Measurements from ENCODE around the gene BCL6.

BCL6 gene

DNA sequence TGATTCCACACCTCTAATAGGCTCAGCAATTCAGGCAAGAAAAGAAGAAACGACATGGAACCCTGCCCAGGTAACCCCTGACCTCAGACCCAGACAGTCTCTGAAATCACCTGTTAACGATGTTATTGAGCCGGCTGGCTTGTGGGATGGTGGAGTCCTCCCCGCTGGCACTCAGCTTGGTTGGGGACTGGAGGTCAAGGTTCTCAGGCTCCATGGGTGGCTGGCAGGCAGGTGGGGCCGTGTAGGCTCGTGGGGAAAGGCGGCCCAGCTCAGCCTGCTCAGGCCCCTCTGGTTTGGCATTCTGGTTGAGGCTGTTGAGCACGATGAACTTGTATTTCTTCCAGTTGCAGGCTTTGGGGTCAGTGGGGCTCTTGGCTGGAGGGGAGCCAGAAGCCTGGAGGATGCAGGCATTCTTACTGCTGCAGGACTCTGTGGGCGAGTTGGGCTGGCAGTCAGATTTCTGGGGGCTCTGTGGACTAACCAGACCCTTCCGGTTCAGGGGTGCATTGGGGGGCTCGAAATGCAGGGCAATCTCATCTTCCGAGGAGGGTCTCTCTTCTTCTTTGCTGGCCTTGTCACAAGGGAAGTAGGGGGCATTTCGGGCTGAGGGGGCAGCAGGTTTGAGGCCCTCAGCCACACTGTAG lies 16.2 kb downstream of the BCL6 start:
- no peak overlapping the region for H3K4me3 ChIP-seq (ENCODE audit: low read length)
- H3K36me3 ChIP-seq (ENCODE audit: control insufficient read depth, insufficient read depth, low read length): peaks cover 36% of the 10 kb centered on the region
- no peak overlapping the region for H3K27ac ChIP-seq (ENCODE audit: low read length)
- no CpG with 5 or more reads among the region's 13 CpGs for WGBS (ENCODE audit: insufficient coverage, insufficient read length)
- H3K27me3 ChIP-seq (ENCODE audit: control insufficient read depth, insufficient read depth, low read length): no peaks in the 10 kb centered on the region
- DNase-seq (ENCODE audit: low read depth, low spot score): no peak
- H3K4me1 ChIP-seq (ENCODE audit: control insufficient read depth, insufficient read depth, low read length): no peaks in the 10 kb centered on the region
- no peaks in the 10 kb centered on the region for H3K9me3 ChIP-seq (ENCODE audit: control insufficient read depth, insufficient read depth, low read length)

DNA sequence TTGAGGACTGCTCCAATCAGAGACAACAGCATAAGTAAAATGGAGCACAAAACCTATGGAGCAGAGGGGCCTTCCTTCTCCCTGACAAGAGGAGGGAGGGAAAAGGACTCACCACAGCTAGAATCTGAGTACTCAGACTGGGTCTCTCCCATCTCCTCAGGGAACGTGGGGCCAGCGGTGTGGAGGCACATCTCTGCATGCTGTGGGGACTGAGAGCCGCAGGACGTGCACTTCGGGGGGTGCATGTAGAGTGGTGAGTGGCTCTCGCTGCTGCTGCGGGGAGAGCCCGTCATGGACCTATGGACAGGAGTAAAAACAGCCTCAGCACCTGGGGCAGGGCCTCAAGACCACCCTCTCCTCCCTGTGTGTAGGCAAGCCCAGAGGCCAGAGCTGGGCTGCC lies 17.0 kb downstream of the BCL6 start:
- H3K36me3 ChIP-seq (ENCODE audit: control insufficient read depth, insufficient read depth, low read length): peaks cover 36% of the 10 kb centered on the region

DNA sequence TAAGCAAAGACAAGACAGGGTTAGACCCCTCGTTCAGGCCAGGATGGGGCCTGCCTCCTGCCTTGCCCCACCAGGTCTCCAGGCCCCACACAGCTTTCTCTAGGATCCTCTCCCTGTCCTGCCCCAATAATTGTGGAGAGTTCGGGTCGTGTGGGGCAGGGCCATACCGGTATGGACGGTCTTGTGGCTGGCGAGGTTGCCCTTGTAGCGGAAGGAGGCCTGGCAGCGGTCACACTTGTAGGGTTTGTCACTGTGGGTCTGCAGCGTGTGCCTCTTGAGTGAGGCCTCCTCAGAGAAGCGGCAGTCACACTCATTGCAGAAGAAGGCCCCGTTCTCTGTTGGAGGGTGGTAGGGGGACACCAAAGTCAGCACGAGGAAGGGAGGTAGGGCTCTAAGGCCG lies 18.7 kb downstream of the BCL6 start:
- Histone ChIP-seq H3K27me3 (ENCODE audit: control insufficient read depth, insufficient read depth, low read length) (no peaks in the 10 kb centered on the region), H3K9me3 (ENCODE audit: control insufficient read depth, insufficient read depth, low read length) (no peaks in the 10 kb centered on the region), H3K4me1 (ENCODE audit: control insufficient read depth, insufficient read depth, low read length) (peaks cover 1% of the 10 kb centered on the region; the same call in 1 of the 2 replicates), H3K36me3 (ENCODE audit: control insufficient read depth, insufficient read depth, low read length) (peaks cover 42% of the 10 kb centered on the region), H3K4me3 (ENCODE audit: low read length) (no peak overlapping the region), H3K27ac (ENCODE audit: low read length) (no peak overlapping the region)
- WGBS (ENCODE audit: insufficient coverage, insufficient read length): no CpG with 5 or more reads among the region's 13 CpGs
- DNase-seq (ENCODE audit: low read depth, low spot score): no peak

More for the DNA sequence above, 17.0 kb downstream of the BCL6 start:
- DNase-seq (ENCODE audit: low read depth, low spot score): no peak
- Histone ChIP-seq H3K9me3 (ENCODE audit: control insufficient read depth, insufficient read depth, low read length) (no peaks in the 10 kb centered on the region), H3K27ac (ENCODE audit: low read length) (no peak overlapping the region), H3K4me1 (ENCODE audit: control insufficient read depth, insufficient read depth, low read length) (no peaks in the 10 kb centered on the region), H3K27me3 (ENCODE audit: control insufficient read depth, insufficient read depth, low read length) (no peaks in the 10 kb centered on the region), H3K4me3 (ENCODE audit: low read length) (no peak overlapping the region)
- no CpG with 5 or more reads among the region's 8 CpGs for WGBS (ENCODE audit: insufficient coverage, insufficient read length)

DNA sequence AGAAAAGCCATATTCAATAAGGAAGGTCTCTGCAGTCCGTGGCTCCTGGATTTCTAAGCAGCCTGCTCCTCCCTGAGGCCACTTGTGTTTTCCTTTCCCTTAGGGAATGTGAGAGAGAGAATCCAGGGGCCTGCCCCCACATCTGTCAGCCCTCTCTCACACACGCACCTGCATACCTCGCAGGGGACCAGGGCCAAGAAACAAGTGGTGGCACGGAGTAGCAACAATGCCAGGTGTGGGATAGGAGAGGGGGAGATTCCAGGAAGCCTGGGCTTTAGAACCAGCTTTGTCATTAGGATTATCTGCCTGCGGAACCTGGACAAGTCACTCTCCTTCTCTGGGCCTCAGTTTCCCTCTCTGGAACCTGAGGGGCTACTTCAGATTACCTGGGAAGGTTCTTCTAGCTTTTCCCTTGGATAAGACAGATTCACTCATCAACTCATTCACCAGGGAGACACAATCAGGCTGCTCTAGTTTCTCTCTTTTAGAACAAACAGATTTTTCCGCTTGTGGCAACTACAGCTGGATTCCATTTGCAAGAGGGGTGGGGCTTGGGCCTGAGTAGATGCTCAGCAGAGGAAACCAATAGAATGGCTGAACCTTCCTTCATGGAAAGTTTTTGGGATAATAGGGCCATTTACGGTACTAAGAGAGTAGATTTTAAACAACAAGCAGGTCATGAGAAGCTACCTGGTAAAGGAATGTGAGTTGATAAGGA lies 19.5 kb downstream of the BCL6 start:
- no peaks in the 10 kb centered on the region for H3K9me3 ChIP-seq (ENCODE audit: control insufficient read depth, insufficient read depth, low read length)
- H3K36me3 ChIP-seq (ENCODE audit: control insufficient read depth, insufficient read depth, low read length): peaks cover 41% of the 10 kb centered on the region
- H3K27ac ChIP-seq (ENCODE audit: low read length): no peak overlapping the region
- H3K4me1 ChIP-seq (ENCODE audit: control insufficient read depth, insufficient read depth, low read length): peaks cover 1% of the 10 kb centered on the region; the same call in 1 of the 2 replicates
- H3K4me3 ChIP-seq (ENCODE audit: low read length): no peak overlapping the region
- no peak for DNase-seq (ENCODE audit: low read depth, low spot score)
- WGBS (ENCODE audit: insufficient coverage, insufficient read length): no CpG with 5 or more reads among the region's 7 CpGs
- H3K27me3 ChIP-seq (ENCODE audit: control insufficient read depth, insufficient read depth, low read length): no peaks in the 10 kb centered on the region

DNA sequence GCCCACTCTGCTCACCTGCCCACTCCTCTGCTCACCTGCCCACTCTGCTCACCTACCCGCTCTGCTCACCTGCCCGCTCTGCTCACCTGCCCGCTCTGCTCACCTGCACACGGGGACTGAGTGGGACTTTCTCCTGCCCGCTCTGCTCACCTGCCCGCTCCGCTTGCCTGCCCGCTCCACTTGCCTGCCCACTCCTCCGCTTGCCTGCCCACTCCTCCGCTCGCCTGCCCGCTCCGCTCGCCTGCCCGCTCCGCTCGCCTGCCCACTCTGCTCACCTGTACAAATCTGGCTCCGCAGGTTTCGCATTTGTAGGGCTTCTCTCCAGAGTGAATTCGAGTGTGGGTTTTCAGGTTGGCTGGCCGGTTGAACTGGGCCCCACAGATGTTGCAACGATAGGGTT lies 20.0 kb downstream of the BCL6 start:
- no CpG with 5 or more reads among the region's 22 CpGs for WGBS (ENCODE audit: insufficient coverage, insufficient read length)

DNA sequence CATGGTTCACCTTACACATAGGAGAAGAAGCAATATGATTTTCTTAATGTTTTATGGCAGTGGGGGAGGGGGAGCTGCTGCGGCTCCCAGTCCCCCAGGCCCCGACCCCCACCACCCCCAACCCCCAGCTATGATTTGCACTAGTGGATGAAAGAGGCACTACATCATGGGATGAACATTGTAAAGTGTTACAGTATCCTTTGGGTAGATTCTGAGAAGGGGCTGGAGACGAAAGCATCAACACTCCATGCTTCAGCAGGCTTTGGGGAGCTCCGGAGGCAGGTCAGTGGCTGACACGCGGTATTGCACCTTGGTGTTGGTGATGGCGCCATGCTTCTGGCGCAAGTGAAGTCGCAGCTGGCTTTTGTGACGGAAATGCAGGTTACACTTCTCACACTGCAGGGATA lies 23.1 kb downstream of the BCL6 start:
- Histone ChIP-seq H3K27ac (ENCODE audit: low read length) (no peak overlapping the region), H3K36me3 (ENCODE audit: control insufficient read depth, insufficient read depth, low read length) (peaks cover 21% of the 10 kb centered on the region), H3K4me1 (ENCODE audit: control insufficient read depth, insufficient read depth, low read length) (peaks cover 4% of the 10 kb centered on the region), H3K9me3 (ENCODE audit: control insufficient read depth, insufficient read depth, low read length) (no peaks in the 10 kb centered on the region), H3K27me3 (ENCODE audit: control insufficient read depth, insufficient read depth, low read length) (no peaks in the 10 kb centered on the region), H3K4me3 (ENCODE audit: low read length) (no peak overlapping the region)
- DNase-seq (ENCODE audit: low read depth, low spot score): no peak
- no CpG with 5 or more reads among the region's 10 CpGs for WGBS (ENCODE audit: insufficient coverage, insufficient read length)

More for the DNA sequence above, 20.0 kb downstream of the BCL6 start:
- H3K4me3 ChIP-seq (ENCODE audit: low read length): no peak overlapping the region
- no peak overlapping the region for H3K27ac ChIP-seq (ENCODE audit: low read length)
- peaks cover 1% of the 10 kb centered on the region; the same call in 1 of the 2 replicates for H3K4me1 ChIP-seq (ENCODE audit: control insufficient read depth, insufficient read depth, low read length)
- no peaks in the 10 kb centered on the region for H3K9me3 ChIP-seq (ENCODE audit: control insufficient read depth, insufficient read depth, low read length)
- no peaks in the 10 kb centered on the region for H3K27me3 ChIP-seq (ENCODE audit: control insufficient read depth, insufficient read depth, low read length)
- DNase-seq (ENCODE audit: low read depth, low spot score): no peak
- H3K36me3 ChIP-seq (ENCODE audit: control insufficient read depth, insufficient read depth, low read length): peaks cover 37% of the 10 kb centered on the region

DNA sequence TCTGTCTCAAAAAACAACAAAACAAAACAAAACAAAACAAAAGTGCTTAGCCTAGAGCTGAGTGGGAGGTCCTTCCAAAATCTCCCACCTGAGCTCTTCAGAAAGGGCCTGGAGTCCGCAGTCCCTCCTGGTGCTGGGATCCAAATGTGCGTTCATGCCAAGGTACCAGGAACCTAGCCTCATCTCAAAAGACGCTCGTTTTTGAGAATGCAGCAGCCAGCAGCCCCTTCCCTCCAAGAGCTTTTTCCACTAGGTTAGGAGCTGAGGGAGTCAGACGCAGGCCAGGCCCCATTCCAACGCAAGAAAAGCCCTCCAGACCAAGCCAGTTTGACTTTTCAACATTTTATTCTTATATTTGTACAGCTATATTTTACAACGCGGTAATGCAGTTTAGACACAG lies 24.2 kb downstream of the BCL6 start:
- Histone ChIP-seq H3K27ac (ENCODE audit: low read length) (no peak overlapping the region), H3K4me1 (ENCODE audit: control insufficient read depth, insufficient read depth, low read length) (peaks cover 4% of the 10 kb centered on the region), H3K4me3 (ENCODE audit: low read length) (no peak overlapping the region), H3K36me3 (ENCODE audit: control insufficient read depth, insufficient read depth, low read length) (peaks cover 15% of the 10 kb centered on the region), H3K9me3 (ENCODE audit: control insufficient read depth, insufficient read depth, low read length) (no peaks in the 10 kb centered on the region), H3K27me3 (ENCODE audit: control insufficient read depth, insufficient read depth, low read length) (no peaks in the 10 kb centered on the region)
- no peak for DNase-seq (ENCODE audit: low read depth, low spot score)
- WGBS (ENCODE audit: insufficient coverage, insufficient read length): no CpG with 5 or more reads among the region's 8 CpGs

DNA sequence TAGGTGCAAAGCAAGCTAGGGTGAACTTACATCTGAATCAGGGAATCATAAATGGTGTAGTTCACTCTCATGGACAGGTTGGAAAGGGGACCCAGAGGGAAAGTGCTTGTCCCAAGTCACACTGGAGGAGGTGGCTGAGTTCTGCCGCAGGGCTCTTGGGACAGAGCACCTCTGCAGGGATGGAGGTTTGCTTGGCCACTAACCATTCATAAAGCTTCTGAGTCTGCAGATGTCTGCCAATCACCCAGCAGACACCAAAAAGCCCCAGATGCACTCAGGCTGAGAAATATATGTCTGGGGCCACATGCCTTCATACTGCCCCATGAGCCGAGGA lies 25.0 kb downstream of the BCL6 start:
- Histone ChIP-seq H3K4me3 (ENCODE audit: low read length) (no peak overlapping the region), H3K27me3 (ENCODE audit: control insufficient read depth, insufficient read depth, low read length) (no peaks in the 10 kb centered on the region), H3K4me1 (ENCODE audit: control insufficient read depth, insufficient read depth, low read length) (peaks cover 4% of the 10 kb centered on the region), H3K9me3 (ENCODE audit: control insufficient read depth, insufficient read depth, low read length) (no peaks in the 10 kb centered on the region), H3K27ac (ENCODE audit: low read length) (no peak overlapping the region), H3K36me3 (ENCODE audit: control insufficient read depth, insufficient read depth, low read length) (peaks cover 15% of the 10 kb centered on the region)
- no CpG with 5 or more reads among the region's 2 CpGs for WGBS (ENCODE audit: insufficient coverage, insufficient read length)
- DNase-seq (ENCODE audit: low read depth, low spot score): no peak

DNA sequence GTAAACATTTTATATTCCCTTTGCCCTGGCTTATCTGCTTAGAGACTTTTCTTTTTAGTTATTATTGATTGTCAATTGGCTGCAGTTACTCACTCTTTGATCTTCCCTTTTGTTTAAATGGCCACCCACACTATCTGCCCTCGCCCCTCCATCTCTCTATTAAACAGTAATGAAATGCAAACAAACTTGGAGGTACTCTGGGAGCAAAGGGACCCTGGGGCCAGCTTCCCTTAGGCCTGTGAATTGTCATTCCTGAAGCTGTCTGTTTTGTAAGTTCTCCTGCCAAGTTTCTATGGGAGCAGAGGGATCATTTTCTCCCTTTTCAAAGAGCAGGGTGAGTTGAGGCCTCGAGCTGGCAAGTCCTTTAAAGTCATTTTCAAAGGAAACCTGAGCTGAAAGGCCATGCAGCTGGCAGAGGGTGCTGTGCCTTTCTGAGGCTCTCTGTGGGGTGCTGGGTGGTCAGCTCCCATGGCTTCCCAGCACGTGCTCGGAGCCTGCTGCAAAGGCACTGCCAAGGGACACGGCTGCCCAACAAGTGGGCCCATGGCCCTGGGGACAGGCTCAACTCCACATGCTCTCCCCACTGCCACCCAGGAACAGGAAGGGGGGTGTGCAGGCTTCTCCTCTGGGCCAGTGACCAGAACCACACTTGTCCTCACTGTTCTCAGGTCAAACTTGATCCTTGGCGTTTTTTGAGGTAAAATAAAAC lies 25.5 kb downstream of the BCL6 start:
- Histone ChIP-seq H3K4me1 (ENCODE audit: control insufficient read depth, insufficient read depth, low read length) (peaks cover 4% of the 10 kb centered on the region), H3K36me3 (ENCODE audit: control insufficient read depth, insufficient read depth, low read length) (peaks cover 10% of the 10 kb centered on the region), H3K4me3 (ENCODE audit: low read length) (no peak overlapping the region), H3K27ac (ENCODE audit: low read length) (no peak overlapping the region), H3K9me3 (ENCODE audit: control insufficient read depth, insufficient read depth, low read length) (no peaks in the 10 kb centered on the region), H3K27me3 (ENCODE audit: control insufficient read depth, insufficient read depth, low read length) (no peaks in the 10 kb centered on the region)
- WGBS (ENCODE audit: insufficient coverage, insufficient read length): no CpG with 5 or more reads among the region's 6 CpGs
- no peak for DNase-seq (ENCODE audit: low read depth, low spot score)

DNA sequence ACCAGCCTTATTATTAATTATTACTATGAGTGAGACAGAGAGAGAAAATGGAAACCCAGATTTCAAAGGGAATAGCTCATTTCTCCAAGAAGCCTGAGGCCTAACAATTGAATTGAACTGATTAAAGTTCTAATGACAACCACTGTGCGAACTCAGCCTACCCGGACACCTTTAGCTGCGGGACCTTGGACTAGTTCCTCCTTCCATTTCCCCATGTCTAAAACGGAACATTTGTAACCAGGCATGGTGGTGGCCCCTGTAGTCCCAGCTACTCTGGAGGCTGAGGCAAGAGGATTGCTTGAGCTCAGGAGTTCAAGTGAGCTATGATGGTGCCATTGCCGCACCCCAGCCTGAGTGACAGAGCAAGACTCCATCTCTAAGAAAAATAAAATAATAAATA lies 26.5 kb downstream of the BCL6 start:
- Histone ChIP-seq H3K4me3 (ENCODE audit: low read length) (no peak overlapping the region), H3K4me1 (ENCODE audit: control insufficient read depth, insufficient read depth, low read length) (peaks cover 4% of the 10 kb centered on the region), H3K27ac (ENCODE audit: low read length) (no peak overlapping the region), H3K9me3 (ENCODE audit: control insufficient read depth, insufficient read depth, low read length) (no peaks in the 10 kb centered on the region), H3K27me3 (ENCODE audit: control insufficient read depth, insufficient read depth, low read length) (no peaks in the 10 kb centered on the region), H3K36me3 (ENCODE audit: control insufficient read depth, insufficient read depth, low read length) (peaks cover 5% of the 10 kb centered on the region; the same call in 1 of the 2 replicates)
- WGBS (ENCODE audit: insufficient coverage, insufficient read length): no CpG with 5 or more reads among the region's 5 CpGs
- no peak for DNase-seq (ENCODE audit: low read depth, low spot score)
